Measurements from ENCODE around the gene DOLK. TPM values are rescaled to one million over a fixed set of nuclear protein-coding genes. Genes with fewer than 3 reads are reported as not detected.
A peak's percentile ranks its signal among the peaks of the same experiment; 100 is the strongest.
"Not testable (repeated sequence)": the region's sequence is repeated elsewhere in the genome, so short reads cannot be mapped to it uniquely, and the experiment has no call there.

Gene DOLK
- 10 to 100 TPM; 16.0 to 18.6 (median 17.5) TPM for polyA plus RNA-seq (ENCODE audit: insufficient read length in 4 of 4)

GRCh38 chr9:128947527-128948301 lies at the start of gene DOLK, which contains the start of gene NUP188:
DOLK (minus strand) TSS chr9:128947603; CDS start chr9:128947303, 300 bp downstream.
NUP188 (plus strand) TSS chr9:128947699; CDS start chr9:128947720, 21 bp downstream.
- peak; percentile 88 to 92 (median 90) for DNase-seq (ENCODE audit: low read depth in 4 of 4, low spot score in 3 of 4)

DNA sequence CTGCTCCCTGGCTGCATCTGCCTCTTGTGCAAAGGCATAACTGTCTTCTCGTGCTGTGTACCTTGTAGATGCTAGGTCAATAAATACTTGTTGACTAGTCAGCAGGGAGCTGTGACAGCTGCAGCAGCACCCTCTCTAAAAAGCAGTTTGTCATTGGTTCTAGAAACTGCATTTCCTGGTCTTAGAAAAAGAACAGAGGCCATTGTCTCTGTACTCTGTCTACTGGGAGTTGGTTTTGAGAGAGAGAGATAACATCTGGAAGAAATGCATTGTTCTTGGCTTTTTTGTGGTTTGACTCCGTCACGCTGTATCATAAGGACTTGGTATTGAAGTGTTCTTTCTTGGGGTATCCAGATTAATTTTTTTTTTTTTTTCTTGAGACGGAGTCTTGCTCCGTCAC lies 48.4 kb upstream of the DOLK start:
- DNase-seq (ENCODE audit: low read depth in 4 of 4, low spot score in 3 of 4), result no peak

- no peak for DNase-seq (ENCODE audit: low read depth in 4 of 4, low spot score in 3 of 4)
These were observed 45.6 kb upstream of the DOLK start for GRCh38 chr9:128992995-128993394.

GRCh38 chr9:128987805-128988204 lies 40.4 kb upstream of the DOLK start:
- no peak for DNase-seq (ENCODE audit: low read depth in 4 of 4, low spot score in 3 of 4)

DNA sequence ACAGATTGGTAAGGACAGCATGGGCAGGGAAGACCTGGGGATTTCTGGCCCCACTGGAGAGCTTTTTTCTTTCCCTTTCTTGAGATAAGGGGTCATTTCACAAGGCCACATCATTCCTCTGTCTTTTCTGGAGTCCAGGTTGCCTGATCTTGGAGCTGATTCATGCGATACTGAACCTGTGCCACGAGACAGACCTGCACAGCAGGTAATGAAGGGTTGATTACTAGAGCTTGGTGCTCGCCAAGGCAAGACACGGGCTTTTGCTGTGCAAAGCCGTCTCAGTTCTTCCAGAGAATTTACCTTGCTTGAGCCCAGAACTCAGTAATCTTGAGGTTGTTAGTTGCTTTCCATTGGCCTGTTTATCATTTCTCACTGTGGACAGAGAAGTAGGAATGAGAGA lies 39.3 kb upstream of the DOLK start:
- DNase-seq (ENCODE audit: low read depth in 4 of 4, low spot score in 3 of 4), result no peak

DNA sequence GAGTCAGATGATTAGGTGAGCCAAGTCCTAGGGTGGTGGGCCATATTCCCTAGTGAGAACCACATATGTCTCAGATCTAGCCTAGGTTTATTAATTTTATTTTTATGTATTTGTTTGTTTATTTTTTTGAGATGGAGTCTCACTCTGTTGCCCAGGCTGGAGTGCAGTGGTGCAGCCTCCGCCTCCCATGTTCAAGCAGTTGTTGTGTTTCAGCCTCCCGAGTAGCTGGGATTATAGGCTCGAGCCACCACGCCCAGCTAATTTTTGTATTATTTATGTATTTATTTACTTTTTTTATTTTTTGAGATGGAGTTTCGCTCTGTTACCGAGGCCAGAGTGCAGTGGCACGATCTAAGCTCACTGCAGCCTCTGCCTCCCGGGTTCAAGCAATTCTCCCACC lies 36.1 kb upstream of the DOLK start:
- DNase-seq (ENCODE audit: low read depth in 4 of 4, low spot score in 3 of 4), result no peak

DNA sequence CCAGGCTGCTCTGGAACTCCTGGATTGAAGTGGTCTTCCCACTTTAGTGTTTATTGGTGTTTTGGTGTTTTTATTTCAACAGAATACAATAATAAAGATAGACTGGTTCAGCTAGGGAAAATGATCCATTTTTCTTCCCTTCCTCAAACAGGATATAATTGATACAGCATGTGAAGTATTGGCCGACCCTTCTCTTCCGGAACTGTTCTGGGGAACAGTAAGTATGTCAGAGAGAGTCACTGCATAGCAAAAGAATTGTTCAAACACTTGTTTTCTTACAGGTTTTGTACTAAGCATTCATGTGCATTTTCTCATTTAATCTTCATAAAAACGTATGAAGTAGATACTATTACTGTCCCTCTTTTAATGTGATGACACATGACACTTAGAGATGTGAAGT lies 31.7 kb upstream of the DOLK start:
- DNase-seq (ENCODE audit: low read depth in 4 of 4, low spot score in 3 of 4), result no peak

GRCh38 chr9:128972956-128973355 lies 25.6 kb upstream of the DOLK start:
- DNase-seq (ENCODE audit: low read depth in 4 of 4, low spot score in 3 of 4), result no peak

- no peak for DNase-seq (ENCODE audit: low read depth in 4 of 4, low spot score in 3 of 4)
These were observed 22.1 kb upstream of the DOLK start for GRCh38 chr9:128969491-128969890.

GRCh38 chr9:128961403-128961802 lies 14.0 kb upstream of the DOLK start:
- not testable (repeated sequence) for DNase-seq (ENCODE audit: low read depth in 4 of 4, low spot score in 3 of 4)

DNA sequence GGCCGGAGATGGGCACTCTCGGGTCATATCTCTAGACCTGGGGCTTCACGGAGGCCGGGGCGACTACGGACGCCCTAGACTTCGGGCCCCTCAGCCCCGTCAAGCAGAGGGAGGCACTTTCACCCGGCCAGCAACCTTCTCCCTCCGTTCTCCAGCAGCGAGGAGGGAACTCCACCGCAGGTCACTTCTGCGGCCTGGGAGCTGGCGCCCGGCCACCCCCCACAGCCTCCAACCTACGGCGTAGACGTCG lies 201 bp downstream of the DOLK start:
- DNase-seq (ENCODE audit: low read depth in 4 of 4, low spot score in 3 of 4), result no peak

GRCh38 chr9:128946571-128947276 lies 679 bp downstream of the DOLK start:
- DNase-seq (ENCODE audit: low read depth in 4 of 4, low spot score in 3 of 4), result peak in 1 of 4 donors; percentile 3

DNA sequence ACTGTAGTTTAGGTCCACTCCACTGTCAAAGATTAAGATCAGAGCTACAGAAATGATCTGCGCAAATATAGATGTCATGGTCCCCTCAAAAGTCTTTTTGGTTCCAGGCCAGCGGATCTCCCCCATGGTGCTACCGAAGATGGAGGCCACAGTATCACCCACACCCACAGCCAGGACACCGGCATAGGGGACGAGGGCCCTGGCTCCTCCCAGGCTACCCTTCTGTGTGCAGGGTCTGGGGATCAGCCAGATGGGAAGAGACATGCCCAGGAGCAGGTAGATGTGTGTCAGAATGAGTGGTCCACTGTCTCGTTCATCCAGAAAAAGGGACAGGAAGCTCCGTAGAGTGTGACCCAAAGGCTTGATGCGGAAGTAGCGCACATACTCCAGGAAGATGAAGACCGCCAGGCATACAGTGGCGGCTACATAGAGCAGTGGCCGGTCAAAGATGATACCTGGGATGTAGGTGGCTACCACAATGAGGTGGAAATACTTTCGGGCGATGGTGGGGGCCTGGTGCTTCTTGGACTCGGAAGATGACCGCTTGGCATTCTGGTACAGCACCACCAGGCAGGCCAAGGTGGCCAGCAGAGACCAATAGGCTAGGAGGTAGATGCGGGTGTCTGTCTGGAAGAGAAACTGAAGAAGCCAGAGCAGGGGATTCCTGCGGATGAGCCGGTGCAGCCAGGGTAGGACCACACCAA lies 1.5 kb downstream of the DOLK start:
- no peak for DNase-seq (ENCODE audit: low read depth in 4 of 4, low spot score in 3 of 4)

- DNase-seq (ENCODE audit: low read depth in 4 of 4, low spot score in 3 of 4), result not testable (repeated sequence)
These were observed 2.4 kb downstream of the DOLK start for GRCh38 chr9:128944966-128945365.

GRCh38 chr9:128943832-128944620 lies 3.4 kb downstream of the DOLK start:
- DNase-seq (ENCODE audit: low read depth in 4 of 4, low spot score in 3 of 4), result no peak

- DNase-seq (ENCODE audit: low read depth in 4 of 4, low spot score in 3 of 4), result no peak
These were observed 6.3 kb downstream of the DOLK start for GRCh38 chr9:128940946-128941755.

DNA sequence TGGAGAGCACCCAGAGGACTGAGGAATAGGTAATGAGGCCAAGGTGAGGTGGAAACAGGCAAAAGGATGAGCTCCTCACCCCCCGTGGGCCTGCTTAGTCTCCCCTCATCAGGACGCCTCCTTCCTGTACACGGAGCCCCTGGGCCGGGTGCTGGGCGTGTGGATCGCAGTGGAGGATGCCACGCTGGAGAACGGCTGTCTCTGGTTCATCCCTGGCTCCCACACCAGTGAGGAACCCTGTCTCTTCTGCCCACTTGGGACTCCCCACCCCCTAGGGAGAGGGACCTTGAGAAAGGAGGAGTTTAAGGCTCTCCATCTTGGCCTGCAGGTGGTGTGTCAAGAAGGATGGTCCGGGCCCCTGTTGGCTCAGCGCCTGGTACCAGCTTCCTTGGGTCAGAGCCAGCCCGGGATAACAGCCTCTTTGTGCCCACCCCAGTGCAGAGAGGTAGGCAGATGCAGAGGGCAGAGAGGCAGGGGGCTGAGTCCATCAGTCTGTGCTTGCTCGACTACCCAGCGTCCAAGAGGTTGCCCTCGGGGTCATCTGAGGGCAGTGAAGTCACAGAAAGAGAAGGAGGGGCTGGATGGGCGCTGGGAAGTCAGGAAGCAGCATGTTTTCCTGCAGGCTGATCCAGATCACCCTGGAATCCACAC lies 7.0 kb downstream of the DOLK start:
- DNase-seq (ENCODE audit: low read depth in 4 of 4, low spot score in 3 of 4), result no peak

GRCh38 chr9:128937310-128938165 lies 9.9 kb downstream of the DOLK start:
- DNase-seq (ENCODE audit: low read depth in 4 of 4, low spot score in 3 of 4), result no peak
